ENCODE data around the gene ADPRHL1. TPM values are rescaled to one million over a fixed set of nuclear protein-coding genes. Genes with fewer than 3 reads are reported as not detected.

Gene ADPRHL1
- total RNA-seq (2014; rRNA removed; shearing (Covaris generic); ENCODE audit: low replicate concordance), result 21.4 and 28.4 TPM in 2 replicates

DNA sequence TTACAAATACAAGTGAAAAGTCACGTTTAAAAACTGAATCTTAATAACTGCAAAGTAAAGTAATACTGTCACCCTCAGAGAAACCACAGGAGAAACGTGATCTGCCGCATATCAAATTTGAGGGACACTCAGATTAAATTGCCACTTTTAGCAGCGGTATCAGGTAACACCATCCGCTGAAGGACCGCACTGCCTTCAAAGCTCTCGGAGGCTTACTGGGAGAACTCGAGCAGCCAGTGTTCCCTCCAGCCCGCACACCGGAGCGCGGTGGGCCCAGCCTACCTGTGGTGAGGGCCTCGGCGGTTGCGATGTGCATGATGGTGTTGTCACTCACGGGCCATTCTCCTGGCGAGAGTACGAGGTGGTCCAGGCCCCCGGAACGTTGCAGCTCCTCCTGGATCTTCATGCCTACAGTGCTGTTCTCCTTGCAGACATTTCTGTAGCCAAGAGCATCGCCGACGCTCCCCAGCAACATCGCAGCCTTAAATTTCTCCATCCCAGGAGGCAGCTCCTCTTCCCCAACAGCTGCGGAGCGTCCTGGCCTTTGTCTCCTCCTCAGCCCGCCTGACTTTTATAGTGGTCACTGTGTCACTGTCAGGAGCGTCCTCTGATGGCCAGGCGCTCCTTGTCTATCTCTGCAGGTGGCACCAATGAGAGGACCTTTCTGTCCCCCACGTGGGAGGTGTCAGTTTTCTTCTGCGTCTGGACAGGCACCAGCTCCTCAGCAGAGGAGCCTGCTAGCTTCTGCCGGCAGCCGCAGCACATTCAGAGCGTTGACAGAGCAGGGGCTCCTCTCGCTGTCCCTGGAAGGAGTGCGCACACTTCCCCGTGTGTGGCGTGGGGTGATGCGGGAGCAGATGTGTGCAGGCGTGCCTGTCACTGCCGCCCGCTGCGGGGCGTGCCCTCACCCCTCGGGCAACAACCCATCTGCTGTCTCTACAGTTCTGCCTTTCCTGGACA, at the start of gene ADPRHL1:
ADPRHL1 (minus strand) TSS at position 547 of the 960 bp plus-strand sequence; CDS start at position 496, 51 bp downstream.
- DNase-seq (ENCODE audit: low read depth), result no peak
- in situ Hi-C loops (cut with HindIII; ENCODE audit: low pct_unique_long_range_greater_than_20kb, low sequenced_read_pairs), result no loop called here

- in situ Hi-C loops (cut with HindIII; ENCODE audit: low pct_unique_long_range_greater_than_20kb, low sequenced_read_pairs), result no loop called here
- no peak for DNase-seq (ENCODE audit: low read depth)
These were observed 49.4 kb upstream of the ADPRHL1 start for GRCh38 chr13:113502686-113503085.

DNA sequence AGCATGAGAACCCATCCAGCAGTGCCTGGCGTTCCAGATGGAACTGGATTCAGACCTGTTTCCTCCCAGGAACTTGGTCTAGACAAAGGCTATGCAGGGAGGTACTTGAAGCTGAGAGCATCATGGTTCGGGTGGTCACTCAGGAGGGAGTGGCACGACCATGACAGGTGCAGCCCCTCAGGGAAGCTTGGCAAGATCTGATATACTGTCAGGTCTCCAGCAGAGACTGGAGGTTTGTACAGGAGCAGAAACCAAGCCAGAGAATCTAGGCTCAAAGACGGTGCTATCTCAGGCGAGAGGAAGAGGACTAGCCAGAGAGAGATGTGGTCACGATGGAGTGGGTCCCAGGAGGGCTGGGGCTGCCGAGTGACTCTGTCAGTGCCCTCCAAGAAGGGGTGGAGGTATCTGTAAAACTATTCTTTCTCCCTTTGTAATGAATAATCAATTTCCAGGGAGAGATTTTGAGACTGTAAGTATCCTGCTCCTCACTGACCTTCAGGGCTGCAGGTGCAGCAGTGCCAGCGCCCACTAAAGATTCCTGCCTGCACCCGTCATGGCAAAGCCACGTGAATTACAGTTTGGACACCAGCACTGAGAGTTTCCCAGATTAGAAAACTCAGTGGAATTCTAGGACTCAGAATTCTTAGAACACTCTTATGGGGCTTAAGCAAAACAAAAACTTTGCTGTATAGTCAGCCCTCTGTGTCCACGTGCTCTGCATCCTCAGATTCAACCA, 47.4 kb upstream of the ADPRHL1 start:
- in situ Hi-C loops (cut with HindIII; ENCODE audit: low pct_unique_long_range_greater_than_20kb, low sequenced_read_pairs), result no loop called here
- no peak for DNase-seq (ENCODE audit: low read depth)

DNA sequence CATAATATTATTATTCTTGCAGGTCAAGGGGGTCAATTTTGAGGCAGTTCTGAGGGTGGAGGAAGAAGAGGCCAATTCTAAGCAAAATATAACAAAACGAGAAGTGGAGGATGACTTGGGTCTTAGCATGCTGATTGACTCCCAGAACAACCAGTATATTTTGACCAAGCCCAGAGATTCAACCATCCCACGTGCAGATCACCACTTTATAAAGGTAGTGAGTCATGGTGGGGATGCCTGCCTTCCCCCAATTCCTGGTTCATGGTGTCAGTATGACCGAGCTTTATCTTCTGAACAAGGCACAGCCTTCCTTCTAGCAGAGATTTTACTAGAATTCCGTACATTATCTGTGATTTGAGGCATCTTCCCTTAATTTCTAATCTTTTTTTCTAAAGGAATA, 46.6 kb upstream of the ADPRHL1 start:
- in situ Hi-C loops (cut with HindIII; ENCODE audit: low pct_unique_long_range_greater_than_20kb, low sequenced_read_pairs), result no loop called here
- no peak for DNase-seq (ENCODE audit: low read depth)

GRCh38 chr13:113498905-113499304, 45.6 kb upstream of the ADPRHL1 start:
- DNase-seq (ENCODE audit: low read depth), result no peak
- in situ Hi-C loops (cut with HindIII; ENCODE audit: low pct_unique_long_range_greater_than_20kb, low sequenced_read_pairs), result no loop called here

DNA sequence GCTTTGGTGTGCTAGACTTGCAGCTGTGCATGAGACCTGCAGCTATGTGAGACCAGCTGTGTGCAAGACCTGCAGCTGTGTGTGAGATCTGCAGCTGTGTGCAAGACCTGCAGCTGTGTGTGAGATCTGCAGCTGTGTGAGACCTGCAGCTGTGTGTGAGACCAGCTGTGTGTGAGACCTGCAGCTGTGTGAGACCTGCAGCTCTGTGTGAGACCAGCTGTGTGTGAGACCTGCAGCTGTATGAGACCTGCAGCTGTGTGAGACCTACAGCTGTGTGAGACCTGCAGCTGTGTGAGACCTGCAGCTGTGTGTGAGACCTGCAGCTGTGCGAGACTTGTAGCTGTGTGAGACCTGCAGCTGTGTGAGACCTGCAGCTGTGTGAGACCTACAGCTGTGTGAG, 43.9 kb upstream of the ADPRHL1 start:
- in situ Hi-C loops (cut with HindIII; ENCODE audit: low pct_unique_long_range_greater_than_20kb, low sequenced_read_pairs), result no loop called here
- no peak for DNase-seq (ENCODE audit: low read depth)

DNA sequence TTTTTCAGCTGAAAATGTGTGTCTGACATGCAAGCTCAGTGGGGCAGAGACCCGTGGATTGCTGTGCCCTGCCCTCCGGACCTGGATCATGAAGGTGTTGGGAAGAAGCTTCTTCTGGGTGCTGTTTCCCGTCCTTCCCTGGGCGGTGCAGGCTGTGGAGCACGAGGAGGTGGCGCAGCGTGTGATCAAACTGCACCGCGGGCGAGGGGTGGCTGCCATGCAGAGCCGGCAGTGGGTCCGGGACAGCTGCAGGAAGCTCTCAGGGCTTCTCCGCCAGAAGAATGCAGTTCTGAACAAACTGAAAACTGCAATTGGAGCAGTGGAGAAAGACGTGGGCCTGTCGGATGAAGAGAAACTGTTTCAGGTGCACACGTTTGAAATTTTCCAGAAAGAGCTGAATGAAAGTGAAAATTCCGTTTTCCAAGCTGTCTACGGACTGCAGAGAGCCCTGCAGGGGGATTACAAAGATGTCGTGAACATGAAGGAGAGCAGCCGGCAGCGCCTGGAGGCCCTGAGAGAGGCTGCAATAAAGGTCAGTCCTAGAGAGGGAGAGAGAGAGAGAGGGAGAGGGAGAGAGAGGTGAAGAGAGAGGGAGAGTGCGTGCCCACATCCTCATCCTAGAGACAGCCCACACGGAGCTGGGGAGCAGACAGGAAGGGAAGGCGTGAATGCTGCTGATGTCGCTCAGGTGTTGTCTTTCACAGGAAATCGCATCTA, 42.4 kb upstream of the ADPRHL1 start:
- no peak for DNase-seq (ENCODE audit: low read depth)
- in situ Hi-C loops (cut with HindIII; ENCODE audit: low pct_unique_long_range_greater_than_20kb, low sequenced_read_pairs), result no loop called here

- in situ Hi-C loops (cut with HindIII; ENCODE audit: low pct_unique_long_range_greater_than_20kb, low sequenced_read_pairs), result no loop called here
- DNase-seq (ENCODE audit: low read depth), result peak; percentile 79
These were observed 40.1 kb upstream of the ADPRHL1 start for GRCh38 chr13:113493315-113493951.

- DNase-seq (ENCODE audit: low read depth), result no peak
- in situ Hi-C loops (cut with HindIII; ENCODE audit: low pct_unique_long_range_greater_than_20kb, low sequenced_read_pairs), result no loop called here
These were observed 38.7 kb upstream of the ADPRHL1 start for GRCh38 chr13:113491982-113492381.

DNA sequence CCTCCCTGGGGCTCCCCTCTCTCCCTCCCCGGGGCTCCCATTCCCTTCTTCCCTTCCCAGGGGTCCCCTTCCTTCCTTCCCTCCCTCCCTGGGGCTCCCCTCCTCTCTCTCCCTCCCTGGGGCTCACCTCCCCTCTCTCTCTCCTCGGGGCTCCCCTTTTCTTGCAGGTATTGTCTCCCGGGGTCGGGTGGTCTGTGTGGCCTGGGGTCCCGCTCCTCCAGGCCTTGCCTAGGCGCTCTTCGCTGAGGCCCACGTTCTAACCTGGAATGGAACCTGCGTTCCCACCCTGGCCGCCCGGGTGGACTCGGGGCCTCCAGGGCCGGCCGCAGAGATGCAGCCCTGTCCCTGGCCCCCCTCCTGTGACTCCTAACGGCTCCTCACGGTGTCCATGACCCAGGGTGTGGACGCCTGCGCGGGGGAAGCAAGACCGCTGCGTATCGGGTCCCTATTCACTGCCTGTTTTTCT, 38.2 kb upstream of the ADPRHL1 start:
- DNase-seq (ENCODE audit: low read depth), result peak; percentile 18
- in situ Hi-C loops (cut with HindIII; ENCODE audit: low pct_unique_long_range_greater_than_20kb, low sequenced_read_pairs), result no loop called here

GRCh38 chr13:113490496-113491417, 37.5 kb upstream of the ADPRHL1 start, which contains the start of gene DCUN1D2:
TSS of gene DCUN1D2 (minus strand) at chr13:113490711. CDS start at chr13:113490669, 42 bp downstream.
- in situ Hi-C loops (cut with HindIII; ENCODE audit: low pct_unique_long_range_greater_than_20kb, low sequenced_read_pairs), result no loop called here
- DNase-seq (ENCODE audit: low read depth), result peak; percentile 96

- in situ Hi-C loops (cut with HindIII; ENCODE audit: low pct_unique_long_range_greater_than_20kb, low sequenced_read_pairs), result no loop called here
- DNase-seq (ENCODE audit: low read depth), result peak; percentile 23
These were observed 36.5 kb upstream of the ADPRHL1 start for GRCh38 chr13:113489549-113490495.

DNA sequence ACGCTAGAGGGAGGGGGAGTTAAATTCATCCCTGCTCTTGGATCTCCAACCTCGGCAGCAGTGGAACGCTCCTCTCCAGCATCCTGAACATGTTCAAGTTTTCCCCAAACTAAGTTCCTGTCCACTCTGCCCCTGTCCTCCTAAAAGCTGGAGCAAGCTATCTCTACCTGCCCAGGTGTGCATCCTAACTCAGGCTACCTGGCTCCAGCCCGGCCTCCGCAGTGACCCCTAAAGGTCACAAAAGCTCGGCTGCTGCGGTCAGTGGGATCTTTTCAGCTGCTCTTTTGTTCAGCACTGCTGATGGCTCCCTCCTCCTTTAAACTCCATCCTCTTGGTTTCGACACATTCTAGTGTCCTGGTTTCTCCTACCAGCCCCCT, 35.9 kb upstream of the ADPRHL1 start:
- in situ Hi-C loops (cut with HindIII; ENCODE audit: low pct_unique_long_range_greater_than_20kb, low sequenced_read_pairs), result no loop called here
- no peak for DNase-seq (ENCODE audit: low read depth)

DNA sequence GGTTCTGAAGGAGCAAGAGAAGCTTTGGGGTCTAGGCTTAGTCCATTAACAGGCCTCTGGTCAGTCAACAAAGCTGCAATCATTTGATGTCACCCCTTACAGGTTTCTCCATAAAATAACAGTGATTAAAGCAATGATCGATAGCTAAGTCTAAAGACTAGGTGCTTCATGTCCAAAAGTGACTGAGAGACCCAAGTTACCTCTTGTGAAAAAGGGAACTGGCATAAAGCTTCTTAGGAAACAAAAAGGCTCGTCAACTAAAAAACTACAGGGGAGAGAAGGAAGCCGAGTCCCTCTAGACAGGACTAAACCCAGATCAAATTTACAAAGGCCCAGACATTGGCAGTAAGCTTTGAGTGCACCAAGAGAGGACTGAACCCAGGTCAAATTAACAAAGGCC, 35.0 kb upstream of the ADPRHL1 start:
- no peak for DNase-seq (ENCODE audit: low read depth)
- in situ Hi-C loops (cut with HindIII; ENCODE audit: low pct_unique_long_range_greater_than_20kb, low sequenced_read_pairs), result no loop called here

DNA sequence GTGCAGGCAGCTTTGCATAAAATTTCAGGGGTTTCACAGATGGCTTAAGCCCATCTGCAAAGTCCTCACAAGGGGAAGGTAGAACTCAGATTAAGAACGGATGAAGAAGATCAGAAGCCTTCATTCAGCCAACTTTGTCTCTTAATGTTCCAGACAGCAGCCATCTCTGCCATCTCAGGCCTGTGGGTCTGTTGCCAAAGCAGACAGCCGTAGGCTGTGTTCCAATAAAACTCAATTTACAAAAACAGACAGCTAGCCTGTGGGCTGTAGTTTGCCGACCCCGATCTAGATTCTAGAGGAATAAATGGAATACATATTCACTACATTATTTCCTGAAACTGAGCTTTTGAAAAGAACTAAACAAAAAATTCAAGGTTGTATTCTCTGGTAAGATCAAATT, 33.4 kb upstream of the ADPRHL1 start:
- DNase-seq (ENCODE audit: low read depth), result no peak
- in situ Hi-C loops (cut with HindIII; ENCODE audit: low pct_unique_long_range_greater_than_20kb, low sequenced_read_pairs), result no loop called here

- DNase-seq (ENCODE audit: low read depth), result no peak
- in situ Hi-C loops (cut with HindIII; ENCODE audit: low pct_unique_long_range_greater_than_20kb, low sequenced_read_pairs), result no loop called here
These were observed 32.3 kb upstream of the ADPRHL1 start for GRCh38 chr13:113485545-113485944.

All from Caki2 (cell line).